ENCODE results near the gene TMEM131L. TPM values are rescaled to one million over a fixed set of nuclear protein-coding genes. Genes with fewer than 3 reads are reported as not detected.

The TMEM131L gene
- total RNA-seq, 1 donor from 2014 or later, result 18.6 TPM

GRCh38 chr4:153643406-153644383 lies 177.5 kb downstream of the TMEM131L start:
- no peaks in the 10 kb centered on the region for H3K4me1 ChIP-seq (ENCODE audit: insufficient read depth, low read length)
- peaks cover 2% of the 10 kb centered on the region for H3K27me3 Mint-ChIP-seq (ENCODE audit: low read depth, unreplicated experiment)
- H3K79me2 ChIP-seq (ENCODE audit: insufficient read depth, low read length), result no peaks in the 10 kb centered on the region
- no peak overlapping the region for H2AFZ ChIP-seq (ENCODE audit: low read depth, low read length)
- H3K27ac Mint-ChIP-seq (ENCODE audit: unreplicated experiment), result no peak overlapping the region
- peaks cover 2% of the 10 kb centered on the region for H3K4me1 Mint-ChIP-seq (ENCODE audit: low read depth, unreplicated experiment)
- H3K36me3 Mint-ChIP-seq (ENCODE audit: low read depth, unreplicated experiment), result peaks cover 5% of the 10 kb centered on the region
- no peak overlapping the region for H3K4me3 Mint-ChIP-seq (ENCODE audit: unreplicated experiment)
- H3K9ac ChIP-seq (ENCODE audit: low read length), result no peak overlapping the region
- DNase-seq (ENCODE audit: low read depth) (peak; percentile 30), FAIRE-seq (peak; percentile 67)
- H3K27ac ChIP-seq (ENCODE audit: low read depth, low read length), result no peak overlapping the region
- no peaks in the 10 kb centered on the region for H3K9me3 Mint-ChIP-seq (ENCODE audit: unreplicated experiment)
- no peaks in the 10 kb centered on the region for H4K20me1 ChIP-seq (ENCODE audit: insufficient read depth, low read length)
- no peaks in the 10 kb centered on the region for H3K36me3 ChIP-seq (ENCODE audit: insufficient read depth, low read length)
- H3K27me3 ChIP-seq (ENCODE audit: insufficient read depth, low read length), result no peaks in the 10 kb centered on the region
- H3K4me3 ChIP-seq (ENCODE audit: insufficient read depth, low read depth, low read length), result no peak overlapping the region
- no peak overlapping the region for H3K4me2 ChIP-seq (ENCODE audit: low read length)
- no peaks in the 10 kb centered on the region for H3K9me3 ChIP-seq (ENCODE audit: insufficient read depth, low read depth, low read length)
- TF ChIP-seq CTCF (IDR thresholded peaks at IDR 0.05; ENCODE audit: insufficient read depth, low read depth, low read length) (peak; percentile 53), EZH2 (IDR thresholded peaks at IDR 0.05; ENCODE audit: insufficient read depth, low read length) (no peak)

GRCh38 chr4:153645183-153645582 lies 179.0 kb downstream of the TMEM131L start:
- no peak for FAIRE-seq
- peaks cover 2% of the 10 kb centered on the region for H3K27me3 Mint-ChIP-seq (ENCODE audit: low read depth, unreplicated experiment)
- TF ChIP-seq EZH2 (IDR thresholded peaks at IDR 0.05; ENCODE audit: insufficient read depth, low read length) (no peak), CTCF (IDR thresholded peaks at IDR 0.05; ENCODE audit: insufficient read depth, low read depth, low read length) (peak; percentile 11)
- Histone ChIP-seq H3K36me3 (ENCODE audit: insufficient read depth, low read length) (no peaks in the 10 kb centered on the region), H3K9me3 (ENCODE audit: insufficient read depth, low read depth, low read length) (no peaks in the 10 kb centered on the region), H3K27me3 (ENCODE audit: insufficient read depth, low read length) (no peaks in the 10 kb centered on the region), H3K4me3 (ENCODE audit: insufficient read depth, low read depth, low read length) (no peak overlapping the region), H2AFZ (ENCODE audit: low read depth, low read length) (no peak overlapping the region), H3K9ac (ENCODE audit: low read length) (no peak overlapping the region), H3K27ac (ENCODE audit: low read depth, low read length) (no peak overlapping the region), H3K4me1 (ENCODE audit: insufficient read depth, low read length) (no peaks in the 10 kb centered on the region), H3K4me2 (ENCODE audit: low read length) (no peak overlapping the region), H3K79me2 (ENCODE audit: insufficient read depth, low read length) (no peaks in the 10 kb centered on the region), H4K20me1 (ENCODE audit: insufficient read depth, low read length) (no peaks in the 10 kb centered on the region)
- H3K27ac Mint-ChIP-seq (ENCODE audit: unreplicated experiment), result no peak overlapping the region
- H3K4me3 Mint-ChIP-seq (ENCODE audit: unreplicated experiment), result no peak overlapping the region
- H3K4me1 Mint-ChIP-seq (ENCODE audit: low read depth, unreplicated experiment), result no peaks in the 10 kb centered on the region
- no peaks in the 10 kb centered on the region for H3K9me3 Mint-ChIP-seq (ENCODE audit: unreplicated experiment)
- no peaks in the 10 kb centered on the region for H3K36me3 Mint-ChIP-seq (ENCODE audit: low read depth, unreplicated experiment)
- no peak for DNase-seq (ENCODE audit: low read depth)

- FAIRE-seq, result no peak
- H3K36me3 Mint-ChIP-seq (ENCODE audit: low read depth, unreplicated experiment), result no peaks in the 10 kb centered on the region
These were observed 180.1 kb downstream of the TMEM131L start for GRCh38 chr4:153646261-153646660.

More at GRCh38 chr4:153646261-153646660, 180.1 kb downstream of the TMEM131L start:
- H3K9me3 Mint-ChIP-seq (ENCODE audit: unreplicated experiment), result no peaks in the 10 kb centered on the region
- no peak overlapping the region for H3K27ac Mint-ChIP-seq (ENCODE audit: unreplicated experiment)
- Histone ChIP-seq H3K4me2 (ENCODE audit: low read length) (no peak overlapping the region), H3K27me3 (ENCODE audit: insufficient read depth, low read length) (no peaks in the 10 kb centered on the region), H3K9me3 (ENCODE audit: insufficient read depth, low read depth, low read length) (no peaks in the 10 kb centered on the region), H2AFZ (ENCODE audit: low read depth, low read length) (no peak overlapping the region), H3K4me3 (ENCODE audit: insufficient read depth, low read depth, low read length) (no peak overlapping the region), H4K20me1 (ENCODE audit: insufficient read depth, low read length) (no peaks in the 10 kb centered on the region), H3K36me3 (ENCODE audit: insufficient read depth, low read length) (no peaks in the 10 kb centered on the region), H3K9ac (ENCODE audit: low read length) (no peak overlapping the region), H3K79me2 (ENCODE audit: insufficient read depth, low read length) (no peaks in the 10 kb centered on the region), H3K27ac (ENCODE audit: low read depth, low read length) (no peak overlapping the region), H3K4me1 (ENCODE audit: insufficient read depth, low read length) (no peaks in the 10 kb centered on the region)
- H3K27me3 Mint-ChIP-seq (ENCODE audit: low read depth, unreplicated experiment), result peaks cover 2% of the 10 kb centered on the region
- TF ChIP-seq CTCF (IDR thresholded peaks at IDR 0.05; ENCODE audit: insufficient read depth, low read depth, low read length), result no peak
- no peak for TF ChIP-seq EZH2 (IDR thresholded peaks at IDR 0.05; ENCODE audit: insufficient read depth, low read length)
- H3K4me1 Mint-ChIP-seq (ENCODE audit: low read depth, unreplicated experiment), result peaks cover 1% of the 10 kb centered on the region
- H3K4me3 Mint-ChIP-seq (ENCODE audit: unreplicated experiment), result no peak overlapping the region
- no peak for DNase-seq (ENCODE audit: low read depth)

Data from astrocyte (in vitro differentiated cells and primary cell).